22Rv1 (cell line): ENCODE measurements around the gene WWOX.

Source experiments
- CTCF ChIP-seq: fragments of 450-650 bp; IDR thresholded peaks from 2 replicates; pipeline ENCODE4 v1.5.1; 2017; ENCODE audit warnings: mild to moderate bottlenecking
- ZFX ChIP-seq: fragments of 450-650 bp; IDR thresholded peaks from 2 replicates; pipeline ENCODE4 v1.6.1; 2017; ENCODE audit warnings: antibody characterized with exemption, borderline replicate concordance

DNA sequence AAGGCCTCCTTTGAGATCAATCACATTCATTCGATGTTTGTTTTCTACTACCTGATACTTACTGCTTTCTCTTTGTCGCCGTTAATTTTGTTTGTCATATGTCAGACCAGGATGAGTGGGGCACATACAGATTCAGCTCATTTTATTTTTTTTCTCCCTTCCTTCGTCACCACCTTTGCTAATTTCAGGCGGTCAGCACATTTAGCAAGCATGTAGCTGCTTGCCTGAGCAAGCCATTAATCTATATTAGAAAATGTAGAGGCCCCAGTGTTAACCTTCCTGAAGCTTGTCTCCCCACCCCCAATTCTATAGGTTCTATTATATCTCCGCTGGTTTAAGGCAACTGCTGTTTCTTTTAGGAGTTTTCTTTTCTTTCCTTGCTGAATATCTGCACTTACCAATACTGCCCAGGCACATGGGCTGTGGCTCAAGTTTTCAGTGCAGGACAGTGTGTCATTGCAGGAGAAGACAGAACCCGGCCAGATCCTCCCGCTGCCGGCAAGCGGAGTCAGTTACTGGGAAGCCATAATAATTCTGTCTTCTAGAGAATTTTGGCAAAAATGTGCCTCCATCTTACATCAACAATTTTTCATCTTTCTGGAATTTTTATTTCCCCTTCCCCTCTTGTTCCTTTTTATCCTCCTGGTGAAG, 714.3 kb downstream of the WWOX start:
- TF ChIP-seq CTCF (no peak), ZFX (no peak)
